HFF-Myc (cell line): ENCODE results near the gene TNKS1BP1.

Source experiments
- DNase-seq: peaks from one replicate; pipeline ENCODE4 v3.0.0-alpha.2; 2011; ENCODE audit warnings: low read depth; ENCODE audit errors: extremely low read depth
- H3K4me3 ChIP-seq: replicated peaks from 2 replicates; pipeline ENCODE4 v1.5.1; 2011; ENCODE audit warnings: low read depth, mild to moderate bottlenecking, control low read depth, low read length
- CTCF ChIP-seq: IDR thresholded peaks from 2 replicates; pipeline ENCODE4 v1.5.1; 2012; ENCODE audit warnings: mild to moderate bottlenecking, low read depth, low read length, control low read depth; ENCODE audit errors: missing control alignments

TNKS1BP1 gene

DNA sequence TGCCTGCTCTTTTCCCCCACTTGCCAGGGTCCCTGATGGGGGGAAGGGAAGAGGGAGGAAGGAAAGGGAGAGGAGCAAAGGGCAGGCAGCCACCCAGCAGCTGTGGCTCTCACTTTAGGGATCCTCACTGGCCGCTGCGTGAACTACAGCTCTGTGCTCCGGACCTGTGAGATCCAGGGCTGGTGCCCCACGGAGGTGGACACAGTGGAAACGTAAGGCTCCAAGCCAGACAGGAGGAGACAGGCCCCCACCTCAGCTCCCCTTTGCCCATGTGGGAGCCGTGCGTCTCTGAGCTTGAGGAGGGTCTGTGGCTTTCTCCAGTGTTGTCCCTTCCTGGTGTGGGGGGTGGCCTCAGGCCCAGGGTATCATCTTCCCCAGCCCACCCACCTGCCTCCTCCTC lies 23.3 kb upstream of the TNKS1BP1 start:
- no peak overlapping the region for H3K4me3 ChIP-seq
- TF ChIP-seq CTCF: no peak
- DNase-seq: no peak

- TF ChIP-seq CTCF: no peak
- no peak overlapping the region for H3K4me3 ChIP-seq
- DNase-seq: no peak
These were observed 22.6 kb upstream of the TNKS1BP1 start for GRCh38 chr11:57347336-57347735.

DNA sequence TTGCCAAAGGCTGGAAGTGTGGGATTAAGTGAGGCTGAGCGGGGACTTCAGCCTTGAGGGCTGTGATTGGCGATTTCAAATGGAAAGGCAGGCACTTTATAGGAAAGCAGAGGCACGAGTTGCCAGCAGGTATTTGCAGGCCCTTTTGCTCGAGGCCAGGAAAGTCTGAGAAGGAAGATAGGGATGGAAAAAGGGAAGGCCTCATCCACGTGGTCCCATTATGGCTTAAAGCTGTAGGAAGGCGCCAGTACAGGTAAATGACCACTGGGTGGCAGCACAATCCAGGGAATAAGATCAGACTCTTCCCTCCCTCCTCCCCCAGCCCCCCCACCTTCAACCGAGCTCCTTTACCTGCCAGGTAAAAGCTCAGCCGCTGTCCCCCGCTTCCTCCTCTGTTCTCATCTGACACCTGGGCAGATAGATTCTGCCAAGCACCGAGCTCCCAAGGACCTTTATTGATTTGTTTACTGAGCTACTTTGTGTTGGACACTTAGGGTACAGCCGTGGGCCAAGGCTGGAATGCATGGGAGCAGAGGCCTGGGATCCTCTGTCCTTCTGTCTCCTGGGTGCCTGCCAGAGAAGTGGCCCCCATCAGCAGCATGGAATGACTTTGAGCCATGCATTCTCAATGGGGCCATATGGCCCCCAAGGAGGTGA lies 20.9 kb upstream of the TNKS1BP1 start:
- H3K4me3 ChIP-seq: no peak overlapping the region
- TF ChIP-seq CTCF: peak; percentile 64
- DNase-seq: peak; percentile 66

DNA sequence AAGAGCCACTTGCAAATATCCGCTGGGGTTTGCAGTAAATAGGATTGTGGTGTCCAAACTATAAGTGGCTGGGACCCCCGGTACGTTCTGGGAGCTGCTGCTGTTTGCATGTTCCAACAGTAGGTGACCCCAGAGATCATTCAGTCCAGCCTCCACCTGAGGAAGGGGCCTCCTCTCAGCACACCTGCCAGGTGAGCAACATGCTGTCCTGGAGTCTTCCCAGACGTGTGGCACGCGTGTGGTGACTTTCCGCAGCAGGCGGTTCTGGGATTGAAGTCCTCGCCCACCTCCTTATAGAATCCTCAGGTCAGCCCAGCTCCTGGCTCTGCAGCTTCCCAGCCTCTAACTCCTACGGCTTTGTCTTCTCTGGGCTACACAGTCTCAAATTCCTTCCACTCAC lies 20.1 kb upstream of the TNKS1BP1 start:
- DNase-seq: no peak
- TF ChIP-seq CTCF: no peak
- no peak overlapping the region for H3K4me3 ChIP-seq

- H3K4me3 ChIP-seq: no peak overlapping the region
- TF ChIP-seq CTCF: no peak
- DNase-seq: no peak
These were observed 19.1 kb upstream of the TNKS1BP1 start for GRCh38 chr11:57343825-57344224.

- no peak for TF ChIP-seq CTCF
- DNase-seq: no peak
- no peak overlapping the region for H3K4me3 ChIP-seq
These were observed 17.9 kb upstream of the TNKS1BP1 start for GRCh38 chr11:57342702-57343101.

- no peak for DNase-seq
- no peak for TF ChIP-seq CTCF
- no peak overlapping the region for H3K4me3 ChIP-seq
These were observed 16.6 kb upstream of the TNKS1BP1 start for GRCh38 chr11:57341250-57341808.
